Neural cell (in vitro differentiated cells): ENCODE measurements around the gene MAPRE3. TPM values are rescaled to one million over a fixed set of nuclear protein-coding genes. Genes with fewer than 3 reads are reported as not detected.

Source experiments
- H2AFZ ChIP-seq: fragments of 200-600, 300-800 bp; sonication (generic), shearing (Covaris generic); 2 replicates; pipeline ENCODE4 v1.6.0; 2014; ENCODE audit warnings: low read depth, mild to moderate bottlenecking, antibody characterized with exemption, low read length, moderate library complexity
- H3F3A ChIP-seq: fragments of 200-600 bp; shearing (Covaris generic); 2 replicates; pipeline ENCODE4 v1.6.1; 2016; ENCODE audit warnings: mild to moderate bottlenecking, moderate library complexity, mixed read lengths, antibody characterized with exemption, low read length; ENCODE audit not compliant: insufficient read depth, poor library complexity, severe bottlenecking
- H3K27ac ChIP-seq: fragments of 200-600, 300-800 bp; sonication (generic), shearing (Covaris generic); 2 replicates; pipeline ENCODE4 v1.5.1; 2014; ENCODE audit warnings: mild to moderate bottlenecking, low read length, moderate library complexity
- H3K27me3 ChIP-seq: fragments of 300-800, 200-600 bp; sonication (generic), shearing (Covaris generic); 2 replicates; pipeline ENCODE4 v1.6.0; 2014; ENCODE audit warnings: mild to moderate bottlenecking, low read depth, low read length, moderate library complexity; ENCODE audit not compliant: insufficient read depth
- H3K36me3 ChIP-seq: fragments of 300-800, 200-600 bp; sonication (generic), shearing (Covaris generic); 2 replicates; pipeline ENCODE4 v1.5.1; 2014; ENCODE audit warnings: mild to moderate bottlenecking, antibody characterized with exemption, low read length, moderate library complexity; ENCODE audit not compliant: insufficient read depth
- H3K4me2 ChIP-seq: fragments of 300-800, 200-600 bp; sonication (generic), shearing (Covaris generic); 2 replicates; pipeline ENCODE4 v1.6.0; 2014; ENCODE audit warnings: mild to moderate bottlenecking, low read length
- H3K4me3 ChIP-seq: fragments of 300-800, 200-600 bp; sonication (generic), shearing (Covaris generic); 2 replicates; pipeline ENCODE4 v1.5.1; 2014; ENCODE audit warnings: mild to moderate bottlenecking, low read length, moderate library complexity
- H3K79me2 ChIP-seq: fragments of 200-600 bp; shearing (Covaris generic); replicated peaks from 2 replicates; pipeline ENCODE4 v1.6.0; 2014; ENCODE audit warnings: mild to moderate bottlenecking, low read length, moderate library complexity; ENCODE audit not compliant: insufficient read depth
- H3K9ac ChIP-seq: fragments of 300-800, 200-600 bp; sonication (generic), shearing (Covaris generic); 2 replicates; pipeline ENCODE4 v1.6.1; 2016; ENCODE audit warnings: mild to moderate bottlenecking, low read length, mixed read lengths
- H3K9me2 ChIP-seq: fragments of 200-600 bp; shearing (Covaris generic); 2 replicates; pipeline ENCODE4 v1.6.1; 2016; ENCODE audit warnings: mild to moderate bottlenecking, low read length, mixed read lengths; ENCODE audit not compliant: insufficient read depth
- H3K9me3 ChIP-seq: fragments of 200-600, 300-800 bp; sonication (generic), shearing (Covaris generic); 2 replicates; pipeline ENCODE4 v1.6.1; 2016; ENCODE audit warnings: mild to moderate bottlenecking, mixed run types, low read length, moderate library complexity, mixed read lengths
- H4K20me1 ChIP-seq: fragments of 200-600 bp; shearing (Covaris generic); 2 replicates; pipeline ENCODE4 v1.6.1; 2016; ENCODE audit warnings: mild to moderate bottlenecking, mixed run types; ENCODE audit not compliant: insufficient read depth
- EP300 ChIP-seq: fragments of 450-650 bp; conservative IDR thresholded peaks from 2 replicates; pipeline ENCODE4 v1.6.1; 2014; ENCODE audit warnings: antibody characterized with exemption, mild to moderate bottlenecking, moderate library complexity; ENCODE audit not compliant: poor library complexity, severe bottlenecking
- EZH2 ChIP-seq: fragments of 200-600, 300-800 bp; shearing (Covaris generic), sonication (generic); IDR thresholded peaks from 2 replicates; pipeline ENCODE4 v1.6.1; 2014; ENCODE audit warnings: antibody characterized with exemption, low read length, borderline replicate concordance, mild to moderate bottlenecking; ENCODE audit not compliant: insufficient read depth, poor library complexity, severe bottlenecking
- MXI1 ChIP-seq: fragments of 450-650 bp; conservative IDR thresholded peaks from 2 replicates; pipeline ENCODE4 v1.6.1; 2014; ENCODE audit warnings: antibody characterized with exemption, mild to moderate bottlenecking; ENCODE audit not compliant: poor library complexity, severe bottlenecking
- POLR2AphosphoS5 ChIP-seq: IDR thresholded peaks from 2 replicates; pipeline ENCODE4 v1.6.1; 2012
- RAD21 ChIP-seq: fragments of 450-650 bp; conservative IDR thresholded peaks from 2 replicates; pipeline ENCODE4 v1.6.1; 2014; ENCODE audit warnings: antibody characterized with exemption, mild to moderate bottlenecking, moderate library complexity
- SMC3 ChIP-seq: fragments of 450-650 bp; conservative IDR thresholded peaks from 2 replicates; pipeline ENCODE4 v1.6.1; 2014; ENCODE audit warnings: antibody characterized with exemption, mild to moderate bottlenecking, moderate library complexity; ENCODE audit not compliant: poor library complexity
- TAF1 ChIP-seq: IDR thresholded peaks from 2 replicates; pipeline ENCODE4 v1.6.1; 2012; ENCODE audit warnings: low read depth
- polyA plus RNA-seq: library from polyadenylated mRNA; depleted of rRNA; stranded (reverse); fragments of >200 nt; gene quantifications from 2 replicates; pipeline ENCODE4 v1.2.3, GENCODE V29; 2014
- TF ChIP-seq, protein P1 (sequence below): fragments of 450-650 bp; IDR thresholded peaks from 2 replicates; pipeline ENCODE4 v1.5.1; 2014; ENCODE audit warnings: antibody characterized with exemption, mild to moderate bottlenecking, moderate library complexity; ENCODE audit not compliant: poor library complexity, severe bottlenecking
- TF ChIP-seq, protein P2 (sequence below): IDR thresholded peaks from 2 replicates; pipeline ENCODE4 v1.6.1; 2012; ENCODE audit warnings: borderline replicate concordance

The MAPRE3 gene
- polyA plus RNA-seq, 1 donor from 2014 or later: 69.2 TPM

DNA sequence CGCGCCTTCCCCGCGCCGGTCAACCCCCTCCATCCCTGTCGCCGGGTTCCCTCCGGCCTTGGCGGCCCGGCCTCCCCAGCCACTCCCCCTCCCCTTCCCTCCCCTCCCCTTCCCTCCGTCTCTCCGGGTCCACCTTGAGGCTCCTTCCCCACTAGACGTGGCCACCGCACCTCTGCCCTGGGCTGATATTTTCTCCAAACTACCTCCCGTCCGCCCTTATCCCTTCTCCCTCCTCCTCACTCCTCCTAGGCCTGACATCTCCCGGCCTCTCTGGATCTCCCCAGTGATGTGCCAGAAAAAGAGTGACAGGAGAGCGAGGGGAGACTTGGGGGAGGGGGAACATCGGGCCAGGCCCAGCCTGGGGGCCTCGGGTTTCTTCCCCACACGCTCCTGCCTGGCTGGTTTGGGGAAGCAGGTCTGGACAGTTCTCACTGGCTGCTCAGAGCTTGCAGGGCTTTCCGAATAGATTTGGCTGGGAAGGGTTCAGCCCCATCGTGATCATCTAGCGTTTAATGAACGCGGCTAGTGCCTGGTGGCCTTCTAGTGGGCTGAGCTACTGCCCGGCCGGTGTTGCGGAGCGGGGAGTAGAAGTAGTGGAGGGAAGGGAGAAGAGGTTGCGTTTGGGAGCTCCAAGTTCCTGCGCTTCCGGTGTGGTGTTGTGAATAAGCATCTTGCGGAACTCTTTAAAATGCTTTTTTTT lies 641 bp downstream of the MAPRE3 start:
- peaks cover 50% of the 10 kb centered on the region for H3K79me2 ChIP-seq
- H2AFZ ChIP-seq: peak overlapping the region; percentile 7
- peak overlapping the region; percentile 85 for H3K27ac ChIP-seq
- H3K4me2 ChIP-seq: peak overlapping the region; percentile 82
- no peaks in the 10 kb centered on the region for H3K9me2 ChIP-seq
- H3K9ac ChIP-seq: peak overlapping the region; percentile 86
- peak overlapping the region; percentile 79 for H3K4me3 ChIP-seq
- no peaks in the 10 kb centered on the region for H3K9me3 ChIP-seq
- H3K27me3 ChIP-seq: no peaks in the 10 kb centered on the region
- no peaks in the 10 kb centered on the region for H3F3A ChIP-seq
- H3K36me3 ChIP-seq: no peaks in the 10 kb centered on the region
- no peak for TF ChIP-seq EP300
- peak; percentile 8 for TF ChIP-seq MXI1
- H4K20me1 ChIP-seq: peaks cover 5% of the 10 kb centered on the region

DNA sequence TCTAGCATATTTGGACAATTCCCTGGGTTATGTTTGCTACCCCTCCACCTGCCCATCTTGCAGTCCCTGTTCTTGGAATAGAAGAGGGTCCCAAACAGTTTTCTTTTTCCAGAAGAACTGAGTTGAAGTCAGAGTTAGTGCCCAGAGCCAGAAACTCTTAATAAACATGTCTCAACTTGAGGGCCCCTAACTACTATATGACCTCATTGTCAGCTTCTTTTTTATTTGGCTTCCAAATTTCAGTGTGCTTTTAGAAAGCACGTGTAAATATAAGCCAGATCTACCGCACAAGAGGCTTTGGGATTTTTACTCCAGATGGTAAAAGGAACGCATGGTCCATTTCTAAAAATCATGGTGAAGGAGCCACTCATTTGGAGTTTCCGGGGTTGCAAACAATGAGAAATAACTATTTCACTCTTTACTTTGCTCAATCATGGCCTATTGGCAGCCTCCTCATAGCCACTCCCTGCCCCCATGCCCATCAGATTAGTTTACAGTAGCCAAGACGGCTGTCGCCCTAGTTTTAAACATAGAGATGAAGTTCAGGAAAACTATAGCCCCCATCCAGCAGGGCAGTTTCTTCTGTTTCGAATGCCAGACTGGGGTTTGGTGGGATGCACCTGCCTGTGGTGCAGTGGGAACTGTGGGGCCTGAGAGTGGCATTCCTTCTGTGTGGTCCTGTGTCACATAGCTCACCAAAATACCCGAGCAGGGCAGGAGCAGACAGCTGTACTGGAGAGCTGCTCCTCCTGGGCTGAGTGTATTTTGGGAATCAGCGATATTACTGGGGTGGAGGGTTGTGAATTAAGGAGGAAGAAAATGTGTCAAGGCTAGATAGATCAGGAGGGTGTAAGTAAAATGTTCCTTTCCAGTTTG lies 1.7 kb downstream of the MAPRE3 start:
- Histone ChIP-seq H3K27me3 (no peaks in the 10 kb centered on the region), H3K4me3 (peak overlapping the region; percentile 79), H3K27ac (no peak overlapping the region), H3K4me2 (peak overlapping the region; percentile 82), H3K9ac (peak overlapping the region; percentile 86), H3K36me3 (no peaks in the 10 kb centered on the region), H4K20me1 (peaks cover 6% of the 10 kb centered on the region), H2AFZ (no peak overlapping the region), H3F3A (no peaks in the 10 kb centered on the region), H3K79me2 (peaks cover 60% of the 10 kb centered on the region), H3K9me3 (no peaks in the 10 kb centered on the region), H3K9me2 (no peaks in the 10 kb centered on the region)
- TF ChIP-seq EZH2 (no peak), MXI1 (no peak), SMC3 (no peak), POLR2AphosphoS5 (no peak), RAD21 (no peak), EP300 (no peak), TAF1 (no peak)
- TF ChIP-seq, protein P1, sequence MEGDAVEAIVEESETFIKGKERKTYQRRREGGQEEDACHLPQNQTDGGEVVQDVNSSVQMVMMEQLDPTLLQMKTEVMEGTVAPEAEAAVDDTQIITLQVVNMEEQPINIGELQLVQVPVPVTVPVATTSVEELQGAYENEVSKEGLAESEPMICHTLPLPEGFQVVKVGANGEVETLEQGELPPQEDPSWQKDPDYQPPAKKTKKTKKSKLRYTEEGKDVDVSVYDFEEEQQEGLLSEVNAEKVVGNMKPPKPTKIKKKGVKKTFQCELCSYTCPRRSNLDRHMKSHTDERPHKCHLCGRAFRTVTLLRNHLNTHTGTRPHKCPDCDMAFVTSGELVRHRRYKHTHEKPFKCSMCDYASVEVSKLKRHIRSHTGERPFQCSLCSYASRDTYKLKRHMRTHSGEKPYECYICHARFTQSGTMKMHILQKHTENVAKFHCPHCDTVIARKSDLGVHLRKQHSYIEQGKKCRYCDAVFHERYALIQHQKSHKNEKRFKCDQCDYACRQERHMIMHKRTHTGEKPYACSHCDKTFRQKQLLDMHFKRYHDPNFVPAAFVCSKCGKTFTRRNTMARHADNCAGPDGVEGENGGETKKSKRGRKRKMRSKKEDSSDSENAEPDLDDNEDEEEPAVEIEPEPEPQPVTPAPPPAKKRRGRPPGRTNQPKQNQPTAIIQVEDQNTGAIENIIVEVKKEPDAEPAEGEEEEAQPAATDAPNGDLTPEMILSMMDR: no peak
- TF ChIP-seq, protein P2, sequence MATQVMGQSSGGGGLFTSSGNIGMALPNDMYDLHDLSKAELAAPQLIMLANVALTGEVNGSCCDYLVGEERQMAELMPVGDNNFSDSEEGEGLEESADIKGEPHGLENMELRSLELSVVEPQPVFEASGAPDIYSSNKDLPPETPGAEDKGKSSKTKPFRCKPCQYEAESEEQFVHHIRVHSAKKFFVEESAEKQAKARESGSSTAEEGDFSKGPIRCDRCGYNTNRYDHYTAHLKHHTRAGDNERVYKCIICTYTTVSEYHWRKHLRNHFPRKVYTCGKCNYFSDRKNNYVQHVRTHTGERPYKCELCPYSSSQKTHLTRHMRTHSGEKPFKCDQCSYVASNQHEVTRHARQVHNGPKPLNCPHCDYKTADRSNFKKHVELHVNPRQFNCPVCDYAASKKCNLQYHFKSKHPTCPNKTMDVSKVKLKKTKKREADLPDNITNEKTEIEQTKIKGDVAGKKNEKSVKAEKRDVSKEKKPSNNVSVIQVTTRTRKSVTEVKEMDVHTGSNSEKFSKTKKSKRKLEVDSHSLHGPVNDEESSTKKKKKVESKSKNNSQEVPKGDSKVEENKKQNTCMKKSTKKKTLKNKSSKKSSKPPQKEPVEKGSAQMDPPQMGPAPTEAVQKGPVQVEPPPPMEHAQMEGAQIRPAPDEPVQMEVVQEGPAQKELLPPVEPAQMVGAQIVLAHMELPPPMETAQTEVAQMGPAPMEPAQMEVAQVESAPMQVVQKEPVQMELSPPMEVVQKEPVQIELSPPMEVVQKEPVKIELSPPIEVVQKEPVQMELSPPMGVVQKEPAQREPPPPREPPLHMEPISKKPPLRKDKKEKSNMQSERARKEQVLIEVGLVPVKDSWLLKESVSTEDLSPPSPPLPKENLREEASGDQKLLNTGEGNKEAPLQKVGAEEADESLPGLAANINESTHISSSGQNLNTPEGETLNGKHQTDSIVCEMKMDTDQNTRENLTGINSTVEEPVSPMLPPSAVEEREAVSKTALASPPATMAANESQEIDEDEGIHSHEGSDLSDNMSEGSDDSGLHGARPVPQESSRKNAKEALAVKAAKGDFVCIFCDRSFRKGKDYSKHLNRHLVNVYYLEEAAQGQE: no peak
